GM10248 (cell line): Measurements from ENCODE around the gene PHF11.

Experiments used
- CTCF ChIA-PET: fragments of 300-600 bp; sonication (Branson Sonifier 250); formaldehyde crosslinking; extraction: SDS; loops from one replicate; lab custom pipeline; 2021; ENCODE audit warnings: antibody characterized with exemption; lab: Yijun Ruan, JAX
- POLR2A ChIA-PET: fragments of 350-650 bp; sonication (Branson Sonifier 250); formaldehyde crosslinking; extraction: SDS; loops from one replicate; lab custom pipeline; 2020; ENCODE audit warnings: antibody characterized with exemption; lab: Yijun Ruan, JAX
- DNase-seq: peaks from one replicate; pipeline ENCODE4 v3.0.0; 2012; ENCODE audit errors: extremely low spot score
- CTCF ChIP-seq: IDR thresholded peaks from 2 replicates; pipeline ENCODE4 v1.5.1; 2012; ENCODE audit warnings: mild to moderate bottlenecking, low read depth; ENCODE audit errors: extremely low read depth, missing control alignments, control extremely low read depth

PHF11 gene

GRCh38 chr13:49527123-49527522, 31.4 kb downstream of the PHF11 start:
- no peak for TF ChIP-seq CTCF
- no peak for DNase-seq
- ChIA-PET CTCF (no interaction called here), POLR2A (no interaction called here)

GRCh38 chr13:49528161-49528560, 32.4 kb downstream of the PHF11 start:
- POLR2A ChIA-PET, result no interaction called here
- DNase-seq, result no peak
- CTCF ChIA-PET, result interaction anchor here (0.9 kb wide), 1 partner anchor 18 kb away, joined by 3 read pairs; no protein-coding TSS in a partner anchor
- no peak for TF ChIP-seq CTCF

- ChIA-PET POLR2A (no interaction called here), CTCF (interaction anchor here (1.2 to 1.9 kb wide), 2 partner anchors 14 to 39 kb away, joined by 3 to 5 read pairs; no protein-coding TSS in a partner anchor)
- no peak for DNase-seq
- no peak for TF ChIP-seq CTCF
Observed at GRCh38 chr13:49530457-49530856, 34.7 kb downstream of the PHF11 start.

GRCh38 chr13:49532593-49532992, 36.8 kb downstream of the PHF11 start:
- no peak for DNase-seq
- CTCF ChIA-PET, result interaction anchor here (1.4 kb wide), 1 partner anchor 20 kb away, joined by 4 read pairs; no protein-coding TSS in a partner anchor
- POLR2A ChIA-PET, result no interaction called here
- no peak for TF ChIP-seq CTCF

- TF ChIP-seq CTCF, result no peak
- POLR2A ChIA-PET, result no interaction called here
- DNase-seq, result no peak
- CTCF ChIA-PET, result interaction anchor here (1.4 kb wide), 1 partner anchor 20 kb away, joined by 4 read pairs; no protein-coding TSS in a partner anchor
Observed at GRCh38 chr13:49533011-49533410, 37.3 kb downstream of the PHF11 start.

GRCh38 chr13:49533591-49534269, 38.0 kb downstream of the PHF11 start:
- DNase-seq, result no peak
- ChIA-PET CTCF (no interaction called here), POLR2A (no interaction called here)
- TF ChIP-seq CTCF, result no peak
